ENCODE measurements around the gene UBR4. TPM values are rescaled to one million over a fixed set of nuclear protein-coding genes. Genes with fewer than 3 reads are reported as not detected.

Gene UBR4
- total and polyA plus RNA-seq, 2 experiments from 2014 or later, result 49.4 to 63.7 TPM

GRCh38 chr1:19040010-19040680 is 169.9 kb downstream of the UBR4 start:
- no peak overlapping the region for H3K4me2 ChIP-seq (ENCODE audit: unreplicated experiment)
- in situ Hi-C loops (cut with MboI), result no loop called here
- TF ChIP-seq EZH2 (IDR thresholded peaks at IDR 0.05; ENCODE audit: insufficient read depth, poor library complexity, severe bottlenecking), result no peak
- no peak for TF ChIP-seq EZH2phosphoT487 (IDR thresholded peaks at IDR 0.05; ENCODE audit: insufficient read depth, low read depth)
- H3K9me3 ChIP-seq (ENCODE audit: low read depth), result no peaks in the 10 kb centered on the region
- H3K4me3 ChIP-seq, result no peak overlapping the region
- no peaks in the 10 kb centered on the region for H3K79me2 ChIP-seq (ENCODE audit: insufficient read depth)
- H3K9me2 ChIP-seq (ENCODE audit: insufficient read depth), result no peaks in the 10 kb centered on the region
- no peaks in the 10 kb centered on the region for H3K4me1 ChIP-seq (ENCODE audit: insufficient read depth)
- no peak overlapping the region for H2AFZ ChIP-seq
- DNase-seq, result no peak
- no peaks in the 10 kb centered on the region for H3K36me3 ChIP-seq (ENCODE audit: low read depth)
- no peaks in the 10 kb centered on the region for H4K20me1 ChIP-seq (ENCODE audit: insufficient read depth)
- H3K9ac ChIP-seq, result no peak overlapping the region
- 78% methylated on average over 4 of the region's 4 CpGs for WGBS, 2 experiments (ENCODE audit: low coverage in 1 of 2, low lambda C conversion rate in 2 of 2, missing lambda C conversion rate in 2 of 2)
- no peak overlapping the region for H3K27ac ChIP-seq
- H3F3A ChIP-seq (ENCODE audit: insufficient read depth), result no peaks in the 10 kb centered on the region
- H3K27me3 ChIP-seq (replicated peaks; ENCODE audit: insufficient read depth), result no peaks in the 10 kb centered on the region; the same call in 1 of the 2 replicates

GRCh38 chr1:19038732-19039131 is 171.3 kb downstream of the UBR4 start:
- H3K9me2 ChIP-seq (ENCODE audit: insufficient read depth), result no peaks in the 10 kb centered on the region
- H3K9ac ChIP-seq, result no peak overlapping the region
- no peak overlapping the region for H3K4me3 ChIP-seq
- no peaks in the 10 kb centered on the region for H3K9me3 ChIP-seq (ENCODE audit: low read depth)
- no peak overlapping the region for H3K27ac ChIP-seq
- H3K79me2 ChIP-seq (ENCODE audit: insufficient read depth), result no peaks in the 10 kb centered on the region
- H3K27me3 ChIP-seq (replicated peaks; ENCODE audit: insufficient read depth), result no peaks in the 10 kb centered on the region; the same call in 1 of the 2 replicates
- no peaks in the 10 kb centered on the region for H3K36me3 ChIP-seq (ENCODE audit: low read depth)
- no peak for DNase-seq
- H3K4me2 ChIP-seq (ENCODE audit: unreplicated experiment), result no peak overlapping the region
- H3F3A ChIP-seq (ENCODE audit: insufficient read depth), result no peaks in the 10 kb centered on the region
- peaks cover 8% of the 10 kb centered on the region for H3K4me1 ChIP-seq (ENCODE audit: insufficient read depth)
- 80 to 82% methylated on average over 5 of the region's 5 CpGs for WGBS, 2 experiments (ENCODE audit: low coverage in 1 of 2, low lambda C conversion rate in 2 of 2, missing lambda C conversion rate in 2 of 2)
- H4K20me1 ChIP-seq (ENCODE audit: insufficient read depth), result no peaks in the 10 kb centered on the region
- TF ChIP-seq EZH2phosphoT487 (IDR thresholded peaks at IDR 0.05; ENCODE audit: insufficient read depth, low read depth) (no peak), EZH2 (IDR thresholded peaks at IDR 0.05; ENCODE audit: insufficient read depth, poor library complexity, severe bottlenecking) (no peak)
- in situ Hi-C loops (cut with MboI), result no loop called here
- no peak overlapping the region for H2AFZ ChIP-seq

- Histone ChIP-seq H3K4me2 (ENCODE audit: unreplicated experiment) (no peak overlapping the region), H3K27me3 (replicated peaks; ENCODE audit: insufficient read depth) (no peaks in the 10 kb centered on the region; the same call in 1 of the 2 replicates), H3K9me3 (ENCODE audit: low read depth) (no peaks in the 10 kb centered on the region), H3K4me1 (ENCODE audit: insufficient read depth) (peaks cover 10% of the 10 kb centered on the region), H3K79me2 (ENCODE audit: insufficient read depth) (no peaks in the 10 kb centered on the region), H3K9ac (no peak overlapping the region), H3K36me3 (ENCODE audit: low read depth) (no peaks in the 10 kb centered on the region), H3K27ac (no peak overlapping the region), H3K9me2 (ENCODE audit: insufficient read depth) (no peaks in the 10 kb centered on the region), H2AFZ (no peak overlapping the region), H3F3A (ENCODE audit: insufficient read depth) (no peaks in the 10 kb centered on the region), H4K20me1 (ENCODE audit: insufficient read depth) (no peaks in the 10 kb centered on the region), H3K4me3 (no peak overlapping the region)
- WGBS, 2 experiments (ENCODE audit: low coverage in 1 of 2, low lambda C conversion rate in 2 of 2, missing lambda C conversion rate in 2 of 2), result 66 to 69% methylated on average over 5 of the region's 5 CpGs
- in situ Hi-C loops (cut with MboI), result no loop called here
- no peak for DNase-seq
- no peak for TF ChIP-seq EZH2phosphoT487 (IDR thresholded peaks at IDR 0.05; ENCODE audit: insufficient read depth, low read depth)
- TF ChIP-seq EZH2 (IDR thresholded peaks at IDR 0.05; ENCODE audit: insufficient read depth, poor library complexity, severe bottlenecking), result no peak
Measured at GRCh38 chr1:19038096-19038495, 172.0 kb downstream of the UBR4 start.

GRCh38 chr1:19037659-19038058 is 172.4 kb downstream of the UBR4 start:
- H3F3A ChIP-seq (ENCODE audit: insufficient read depth), result no peaks in the 10 kb centered on the region
- TF ChIP-seq EZH2 (IDR thresholded peaks at IDR 0.05; ENCODE audit: insufficient read depth, poor library complexity, severe bottlenecking) (no peak), EZH2phosphoT487 (IDR thresholded peaks at IDR 0.05; ENCODE audit: insufficient read depth, low read depth) (no peak)
- no peaks in the 10 kb centered on the region for H3K79me2 ChIP-seq (ENCODE audit: insufficient read depth)
- no peaks in the 10 kb centered on the region for H3K36me3 ChIP-seq (ENCODE audit: low read depth)
- H3K4me1 ChIP-seq (ENCODE audit: insufficient read depth), result peaks cover 10% of the 10 kb centered on the region
- no peaks in the 10 kb centered on the region; the same call in 1 of the 2 replicates for H3K27me3 ChIP-seq (replicated peaks; ENCODE audit: insufficient read depth)
- H3K4me2 ChIP-seq (ENCODE audit: unreplicated experiment), result no peak overlapping the region
- DNase-seq, result no peak
- in situ Hi-C loops (cut with MboI), result no loop called here
- H3K9ac ChIP-seq, result no peak overlapping the region
- no peaks in the 10 kb centered on the region for H3K9me3 ChIP-seq (ENCODE audit: low read depth)
- no peak overlapping the region for H2AFZ ChIP-seq
- no peaks in the 10 kb centered on the region for H3K9me2 ChIP-seq (ENCODE audit: insufficient read depth)
- no peak overlapping the region for H3K4me3 ChIP-seq
- no peaks in the 10 kb centered on the region for H4K20me1 ChIP-seq (ENCODE audit: insufficient read depth)
- WGBS, 2 experiments (ENCODE audit: low coverage in 1 of 2, low lambda C conversion rate in 2 of 2, missing lambda C conversion rate in 2 of 2), result 47 to 52% methylated on average over 4 of the region's 4 CpGs
- no peak overlapping the region for H3K27ac ChIP-seq

Measured in GM23248 (cell line).